ENCODE data around the gene PTPRA.
"Not testable (repeated sequence)": the region's sequence is repeated elsewhere in the genome, so short reads cannot be mapped to it uniquely, and the experiment has no call there.

The PTPRA gene

DNA sequence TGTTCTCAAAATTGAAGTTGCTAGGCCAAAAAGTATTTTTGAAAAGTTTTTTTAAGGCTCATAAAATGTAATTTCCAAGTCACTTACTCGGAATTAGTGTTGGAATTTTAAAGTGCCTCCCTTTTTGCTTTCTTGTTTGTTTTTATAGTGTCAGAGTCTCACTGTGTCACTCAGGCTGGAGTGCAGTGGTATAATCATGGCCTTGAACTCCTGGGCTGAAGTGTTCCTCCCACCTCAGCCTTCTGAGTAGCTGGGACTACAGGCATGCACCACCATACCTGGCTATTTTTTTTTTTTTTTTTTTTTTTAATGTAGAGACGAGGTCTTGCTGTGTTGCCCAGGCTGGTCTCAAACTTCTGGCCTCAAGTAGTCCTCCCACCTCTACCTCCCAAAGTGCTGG is 130.1 kb downstream of the PTPRA start:
- DNase-seq = no peak

DNA sequence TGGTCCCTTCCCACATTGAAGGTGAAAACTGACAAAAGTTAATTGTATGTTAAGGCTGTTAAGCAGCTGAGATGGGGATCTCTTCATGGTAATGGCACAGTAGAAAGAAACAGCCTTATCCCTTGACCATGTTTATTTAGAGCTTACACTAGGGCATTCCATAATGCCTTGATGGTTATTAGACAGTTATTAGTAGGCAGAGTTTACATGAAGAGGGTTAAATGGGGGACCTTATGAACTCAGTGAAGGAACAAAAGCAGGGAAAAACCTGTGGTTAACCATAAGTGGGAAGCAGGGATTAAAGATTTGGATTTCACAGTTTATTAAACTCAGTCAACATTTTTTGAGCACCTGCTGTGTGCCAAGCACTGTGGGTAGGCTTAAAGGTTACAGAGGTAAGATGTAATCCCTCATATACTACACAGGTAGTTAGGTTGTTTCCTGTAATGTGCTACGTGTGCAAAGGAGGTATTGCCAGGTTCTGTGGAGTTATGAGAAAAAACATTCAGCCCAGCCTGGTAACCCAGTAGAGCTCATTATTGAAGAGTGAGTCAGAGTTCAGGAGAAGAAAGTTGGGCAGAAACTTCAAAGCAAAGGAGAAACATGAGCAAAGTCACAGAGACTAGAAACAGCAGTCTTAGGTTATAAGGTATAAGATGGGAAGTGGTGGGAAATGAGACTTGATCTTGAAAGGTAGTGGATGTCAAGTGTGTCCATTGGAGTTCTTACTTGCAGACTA is 137.9 kb downstream of the PTPRA start:
- DNase-seq = no peak

DNA sequence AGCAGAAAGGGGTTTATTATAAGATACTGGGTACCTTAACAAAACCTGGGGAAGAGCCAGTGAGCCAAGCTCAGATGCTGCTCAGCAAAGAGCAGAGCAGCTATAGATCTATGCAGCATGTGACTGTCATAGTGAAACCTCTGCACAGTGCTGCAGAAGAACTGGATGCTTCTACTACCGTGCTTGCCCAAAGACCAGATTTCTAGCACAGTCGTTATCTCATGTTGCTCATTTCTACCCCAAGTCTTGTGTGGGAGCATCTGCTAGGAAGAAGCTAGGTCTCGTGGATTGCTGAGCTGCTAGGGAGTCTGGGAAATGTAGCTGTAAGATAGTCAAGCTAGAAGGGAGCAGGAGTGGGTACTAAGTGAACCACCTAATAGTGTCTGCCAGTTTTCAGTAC is 138.5 kb downstream of the PTPRA start:
- no peak for DNase-seq

DNA sequence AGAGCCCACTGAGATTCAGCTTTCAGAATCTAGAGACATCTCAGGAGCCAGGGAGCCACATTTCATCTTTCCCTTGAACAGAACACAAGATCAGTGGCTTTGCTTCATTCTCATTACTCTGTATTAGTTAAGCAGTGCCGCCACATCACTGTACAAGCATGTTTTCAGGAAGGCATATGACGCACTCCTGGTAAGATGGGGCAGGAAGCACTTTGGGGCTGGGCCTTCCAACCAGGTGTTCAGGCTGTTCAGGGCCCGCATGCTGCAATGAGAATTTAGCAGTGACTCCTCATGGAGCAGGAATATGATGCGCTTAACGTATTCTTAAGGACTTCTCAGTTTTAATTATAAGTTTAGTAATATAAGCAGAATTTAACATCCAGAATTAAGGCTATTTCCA is 140.5 kb downstream of the PTPRA start:
- DNase-seq = no peak

DNA sequence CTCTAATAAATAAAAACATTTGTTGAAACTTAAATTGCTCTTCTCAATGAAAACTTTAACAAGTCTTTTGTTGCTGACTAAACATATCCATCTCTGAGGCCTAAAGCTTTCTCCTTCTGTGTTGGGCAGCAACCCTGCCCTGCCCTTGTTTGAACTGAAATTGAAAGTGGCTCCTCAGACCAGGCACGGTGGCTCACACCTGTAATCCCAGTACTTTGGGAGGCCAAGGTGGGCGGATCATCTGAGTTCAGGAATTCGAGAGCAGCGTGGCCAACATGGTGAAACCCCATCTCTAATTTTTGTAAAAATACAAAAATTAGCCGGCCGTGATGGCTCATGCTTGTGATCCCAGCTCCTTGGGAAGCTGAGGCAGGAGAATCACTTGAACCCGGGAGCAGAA is 140.9 kb downstream of the PTPRA start:
- DNase-seq = no peak

DNA sequence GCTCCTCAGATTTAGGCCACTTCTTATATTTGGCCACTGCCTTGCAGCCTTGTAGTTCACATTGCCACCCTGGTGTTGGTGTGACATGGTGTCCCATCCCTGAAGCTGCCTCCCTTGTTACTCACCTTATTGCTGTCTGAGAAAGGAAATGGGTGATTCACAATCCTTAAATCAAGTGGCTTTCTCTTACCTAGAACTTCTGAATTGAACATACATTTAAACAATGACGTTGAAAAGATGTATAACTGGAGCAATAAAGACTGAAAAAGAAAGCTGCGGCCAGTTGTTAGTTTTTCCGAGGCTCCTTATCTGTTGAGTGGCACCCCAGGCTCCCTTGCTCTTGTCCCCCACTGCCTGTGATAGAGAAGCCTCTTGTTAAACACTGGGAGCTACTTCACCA is 141.4 kb downstream of the PTPRA start:
- DNase-seq = no peak

DNA sequence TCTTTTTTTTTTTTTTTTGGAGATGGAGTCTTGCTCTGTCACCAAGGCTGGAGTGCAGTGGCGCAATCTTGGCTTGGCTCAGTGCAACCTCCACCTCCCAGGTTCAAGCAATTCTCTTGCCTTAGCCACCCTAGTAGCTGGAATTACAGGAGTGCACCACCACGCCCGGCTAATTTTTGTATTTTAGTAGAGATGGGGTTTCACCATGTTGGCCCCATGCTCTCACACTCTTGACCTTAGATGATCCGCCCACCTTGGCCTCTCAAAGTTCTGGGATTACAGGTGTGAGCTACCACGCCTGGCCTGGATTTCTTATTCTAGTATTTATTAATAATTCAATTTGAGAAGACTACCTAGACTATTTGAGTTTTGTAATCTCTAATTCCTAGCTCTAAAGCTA is 142.0 kb downstream of the PTPRA start:
- DNase-seq = not testable (repeated sequence)

DNA sequence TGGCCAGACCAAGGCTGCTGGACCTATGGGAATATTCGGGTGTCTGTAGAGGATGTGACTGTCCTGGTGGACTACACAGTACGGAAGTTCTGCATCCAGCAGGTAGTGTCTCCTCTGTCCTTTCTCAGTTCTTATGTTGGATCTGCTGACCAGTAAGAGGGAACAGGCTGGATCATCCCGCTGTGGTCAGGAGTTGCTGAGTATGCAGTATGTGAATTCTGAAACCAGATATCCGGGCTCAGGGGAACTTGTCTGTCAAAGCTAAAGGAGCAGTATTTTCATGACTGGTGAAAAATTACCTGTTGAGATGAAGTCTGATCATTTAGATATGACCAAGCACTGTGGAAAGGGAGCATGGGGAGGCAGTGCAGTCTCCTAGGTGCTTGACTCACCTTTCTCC is 148.0 kb downstream of the PTPRA start:
- DNase-seq = no peak

DNA sequence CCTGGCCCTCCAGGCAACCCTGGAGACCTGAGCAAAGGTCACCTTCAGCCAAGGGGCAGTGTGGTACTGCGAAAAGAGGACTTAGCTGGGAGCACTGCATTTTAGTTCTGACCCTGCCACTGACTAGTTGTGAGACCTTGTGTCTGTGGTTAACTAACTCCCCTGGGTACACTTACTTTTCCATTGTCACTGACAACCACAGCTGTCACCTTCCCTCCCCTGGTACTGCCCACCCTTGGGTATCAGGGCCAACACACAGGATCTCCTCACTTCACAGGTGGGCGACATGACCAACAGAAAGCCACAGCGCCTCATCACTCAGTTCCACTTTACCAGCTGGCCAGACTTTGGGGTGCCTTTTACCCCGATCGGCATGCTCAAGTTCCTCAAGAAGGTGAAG is 148.5 kb downstream of the PTPRA start:
- no peak for DNase-seq

DNA sequence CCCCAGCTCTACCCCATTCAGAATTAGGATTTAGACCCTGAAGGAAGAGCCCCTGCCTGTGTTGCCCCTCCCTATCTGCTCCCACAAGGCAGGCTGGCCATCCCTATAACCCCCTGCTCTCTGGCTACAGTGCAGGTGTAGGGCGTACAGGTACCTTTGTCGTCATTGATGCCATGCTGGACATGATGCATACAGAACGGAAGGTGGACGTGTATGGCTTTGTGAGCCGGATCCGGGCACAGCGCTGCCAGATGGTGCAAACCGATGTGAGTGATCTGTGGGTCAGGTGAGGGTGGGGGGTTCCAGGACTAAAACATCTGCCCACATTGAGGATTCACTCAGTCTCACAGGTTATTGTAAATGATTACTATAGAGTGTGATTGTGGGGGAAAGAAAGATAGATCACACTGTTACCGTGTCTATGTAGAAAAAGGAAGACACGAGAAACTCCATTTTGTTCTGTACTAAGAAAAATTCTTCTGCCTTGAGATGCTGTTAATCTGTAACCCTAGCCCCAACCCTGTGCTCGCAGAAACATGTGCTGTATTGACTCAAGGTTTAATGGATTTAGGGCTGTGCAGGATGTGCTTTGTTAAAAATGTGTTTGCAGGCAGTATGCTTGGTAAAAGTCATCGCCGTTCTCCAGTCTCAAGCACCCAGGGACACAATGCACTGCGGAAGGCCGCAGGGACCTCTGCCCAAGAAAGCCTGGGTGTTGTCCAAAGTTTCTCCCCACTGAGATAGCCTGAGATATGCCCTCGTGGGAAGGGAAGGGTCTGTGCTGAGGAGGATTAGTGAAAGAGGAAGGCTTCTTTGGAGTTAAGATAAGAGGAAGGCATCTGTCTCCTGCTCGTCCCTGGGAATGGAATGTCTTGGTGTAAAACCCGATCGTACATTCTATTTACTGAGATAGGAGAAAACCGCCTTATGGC is 149.5 kb downstream of the PTPRA start:
- not testable (repeated sequence) for DNase-seq

DNA sequence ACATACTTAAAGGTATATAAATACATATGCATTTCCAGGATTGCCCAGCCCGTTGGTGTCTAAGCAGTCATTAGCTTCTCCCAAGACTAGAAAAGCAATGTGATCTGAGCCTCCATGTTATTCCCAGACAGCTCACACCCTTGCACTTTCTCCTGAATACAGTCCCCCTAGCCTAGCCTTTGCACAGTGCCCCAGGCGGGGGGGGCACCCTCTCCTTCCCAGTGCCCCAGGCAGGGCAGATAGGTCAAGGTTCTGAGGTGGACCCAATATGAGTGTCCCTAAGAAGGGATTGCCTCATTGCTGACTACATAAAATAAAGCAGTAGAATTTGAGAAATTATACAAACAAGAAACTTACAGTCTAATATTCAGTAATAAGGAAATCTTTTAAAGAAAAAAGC is 154.7 kb downstream of the PTPRA start:
- no peak for DNase-seq

DNA sequence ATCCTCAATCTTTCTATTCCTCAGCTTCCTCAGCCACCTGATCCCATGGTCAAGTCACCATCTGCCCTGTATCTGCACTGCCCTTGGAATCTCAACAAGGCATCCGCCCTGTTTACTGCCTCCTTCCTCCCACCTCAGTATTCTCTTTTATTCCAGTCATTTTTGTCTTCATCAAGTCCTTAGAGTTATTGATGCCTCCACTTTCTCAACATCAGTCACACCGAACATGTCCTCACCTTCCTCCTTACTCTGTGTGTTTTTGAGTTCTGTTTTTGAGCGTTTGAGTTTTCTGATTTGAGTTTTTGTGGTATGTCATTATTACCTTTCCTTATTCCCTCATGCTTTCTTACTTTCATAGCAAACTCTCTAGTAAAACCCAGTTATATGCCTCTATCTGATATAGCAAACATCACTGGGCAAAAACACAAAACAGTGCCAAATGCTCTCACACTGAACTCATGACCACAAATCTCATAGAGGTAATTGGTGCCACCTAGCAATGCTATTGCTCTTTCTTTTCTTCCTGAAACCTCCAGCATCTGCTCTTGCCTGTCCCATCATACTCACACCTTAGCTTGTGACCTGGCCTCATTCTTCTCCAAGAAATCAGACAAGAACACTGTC is 158.4 kb downstream of the PTPRA start:
- DNase-seq = no peak

DNA sequence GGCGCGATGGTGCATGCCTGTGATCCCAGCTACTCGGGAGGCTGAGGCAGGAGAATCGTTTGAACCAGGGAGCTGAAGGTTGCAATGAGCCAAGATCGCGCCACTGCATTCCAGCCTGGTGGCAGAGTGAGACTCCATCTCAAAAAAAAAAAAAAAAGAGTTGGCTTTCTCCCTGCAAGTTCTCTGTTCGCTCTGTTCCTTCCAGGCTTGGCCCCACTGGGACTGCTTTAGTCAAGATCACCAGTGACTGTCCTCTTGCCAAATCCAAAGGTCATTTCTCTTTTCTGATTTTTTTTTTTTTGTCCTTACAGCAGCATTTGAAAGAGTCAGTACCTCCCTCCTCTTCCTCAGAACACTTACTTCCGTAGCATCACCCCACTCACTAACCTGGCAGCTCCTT is 159.3 kb downstream of the PTPRA start:
- DNase-seq = no peak

DNA sequence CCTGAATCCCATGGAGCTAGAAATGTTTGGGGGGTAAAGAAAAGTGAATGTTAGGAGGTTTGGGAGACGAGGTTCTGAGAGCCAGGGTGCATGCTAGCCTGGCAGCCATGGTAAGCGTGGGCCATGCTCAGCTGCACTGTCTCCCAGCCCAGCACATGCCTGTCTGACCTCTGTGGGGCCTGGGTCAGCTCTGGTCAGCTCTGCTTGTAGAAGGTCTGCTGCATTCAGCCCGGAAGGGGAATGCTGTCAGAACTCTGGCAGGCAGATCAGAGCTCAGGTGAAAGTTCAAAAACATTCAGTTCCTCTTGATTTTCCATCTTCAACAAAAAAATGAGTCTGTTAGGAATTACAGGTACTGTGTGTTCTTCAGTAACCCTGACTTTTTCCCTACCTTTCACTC is 164.4 kb downstream of the PTPRA start:
- no peak for DNase-seq

DNA sequence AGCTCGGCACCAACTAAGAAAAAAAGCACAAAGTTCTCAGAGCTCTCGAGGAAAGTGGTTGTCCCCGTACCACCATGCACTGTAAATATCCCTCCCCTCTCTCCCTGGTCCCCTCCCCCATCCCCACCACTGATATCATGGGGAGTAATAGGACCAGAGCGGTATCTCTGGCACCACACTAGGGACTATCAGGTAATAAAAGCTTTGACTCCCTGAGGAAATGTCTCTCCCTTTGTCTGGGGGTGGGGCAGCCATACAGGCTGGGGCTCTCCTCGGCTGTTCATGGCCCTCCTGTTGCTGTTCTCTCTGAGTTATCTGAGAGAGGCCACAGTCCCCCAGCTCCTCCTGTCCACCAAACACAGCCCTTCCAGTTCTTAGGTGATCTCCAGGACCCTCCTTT is 165.2 kb downstream of the PTPRA start:
- no peak for DNase-seq

DNA sequence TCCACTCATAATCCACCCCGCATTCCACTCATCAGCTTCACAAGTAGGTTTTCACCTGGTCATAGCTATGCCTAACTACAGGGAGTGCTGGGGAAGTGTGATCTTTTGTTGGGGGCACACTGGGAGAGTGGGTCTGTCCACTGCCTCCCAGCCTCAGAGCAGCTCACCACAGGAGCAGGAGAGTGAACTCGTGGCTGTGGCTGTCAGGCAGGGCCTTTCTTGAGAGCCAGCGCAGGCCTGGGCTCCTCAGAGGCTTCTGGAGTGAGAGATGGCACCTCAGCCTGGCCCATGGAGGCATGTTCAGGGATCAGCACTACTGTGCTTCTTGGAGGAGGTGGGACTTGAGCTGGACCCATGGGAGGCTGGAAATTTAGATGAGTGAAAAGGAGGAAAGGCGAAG is 166.1 kb downstream of the PTPRA start:
- no peak for DNase-seq

DNA sequence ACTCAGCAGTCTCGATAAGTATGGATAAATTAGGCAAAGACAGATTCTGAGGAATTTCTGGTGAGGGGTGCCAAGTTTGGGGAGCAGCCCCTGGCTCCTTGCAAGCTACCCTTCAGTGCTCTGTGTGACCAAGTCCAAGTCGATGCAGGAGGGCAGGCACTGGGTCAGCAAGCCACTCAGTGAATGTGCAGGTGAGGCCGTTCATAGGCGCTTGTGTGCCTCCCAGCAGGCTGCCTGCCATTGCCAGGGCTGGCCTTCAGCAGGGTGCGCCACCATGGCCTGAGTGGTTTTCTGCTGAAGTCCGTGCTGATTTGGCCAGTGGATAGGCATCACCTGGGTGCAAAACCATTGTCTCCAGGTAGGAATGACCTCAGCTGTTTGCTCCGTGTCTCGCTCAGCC is 166.8 kb downstream of the PTPRA start:
- DNase-seq = no peak

DNA sequence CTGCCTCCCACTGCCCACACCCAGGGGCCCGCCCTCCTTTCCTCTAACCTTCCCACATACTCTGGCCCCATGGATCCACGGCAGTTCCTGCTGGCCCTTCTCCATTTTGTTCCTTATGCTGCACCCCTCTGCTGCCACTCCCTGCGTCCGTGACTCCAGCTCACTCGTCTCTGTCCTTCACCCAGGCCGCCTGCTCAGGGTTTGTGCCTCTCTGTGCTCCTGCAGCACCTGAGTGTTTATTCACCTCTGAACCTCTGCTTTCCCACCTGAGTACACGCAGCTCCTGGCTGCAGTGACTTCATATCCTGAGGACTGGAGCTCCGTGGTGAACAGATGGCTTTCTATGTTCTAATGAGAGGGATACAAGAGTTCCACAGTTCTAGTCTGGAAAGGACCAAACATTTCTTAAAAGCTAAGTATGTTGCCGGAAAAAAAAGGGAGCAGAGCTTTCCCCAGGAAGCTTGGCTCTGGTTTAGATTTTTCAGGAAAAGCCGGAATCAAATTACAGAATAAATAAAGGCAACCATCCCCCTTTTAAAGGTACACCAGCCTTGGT is 168.7 kb downstream of the PTPRA start:
- no peak for DNase-seq

DNA sequence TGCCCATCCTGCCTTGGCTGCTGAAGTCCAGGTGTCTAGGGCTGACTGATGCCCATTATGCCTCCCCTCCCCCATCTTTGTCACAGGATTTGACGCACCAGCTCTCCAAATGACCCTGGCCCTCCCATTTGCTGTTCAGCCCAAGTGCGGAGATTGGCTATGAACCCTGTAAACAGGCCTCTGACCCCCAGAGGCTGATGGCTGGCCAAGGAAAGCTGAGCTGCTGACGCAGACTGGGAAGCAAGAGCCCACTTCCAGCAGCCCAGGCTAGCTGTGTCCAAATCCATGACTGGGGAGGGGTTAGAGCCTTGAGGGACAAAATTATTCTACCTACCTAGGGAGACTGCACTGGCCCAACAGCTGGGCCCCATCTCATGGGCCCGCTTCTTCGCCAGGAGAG is 169.3 kb downstream of the PTPRA start:
- DNase-seq = no peak

DNA sequence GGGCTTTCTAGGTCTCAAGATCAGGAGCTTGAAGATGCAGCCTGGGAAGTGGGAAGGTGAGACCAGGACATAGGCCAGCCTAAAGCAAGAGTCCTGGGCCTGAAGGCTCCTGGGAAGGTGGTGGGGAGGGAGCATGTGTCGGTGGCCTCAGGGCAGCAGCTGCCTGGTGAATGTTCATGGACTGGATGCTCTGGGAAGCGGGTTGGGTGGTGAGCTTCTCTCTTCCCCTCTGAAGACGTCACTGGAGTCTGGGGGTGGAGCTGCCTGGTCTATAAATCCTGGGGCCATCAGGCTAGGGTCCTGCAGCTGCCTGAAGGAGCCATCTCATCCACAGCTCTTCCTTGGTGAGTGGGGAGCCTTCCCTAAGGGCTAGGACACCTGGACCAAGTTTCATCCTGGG is 170.0 kb downstream of the PTPRA start, which contains the start of gene GNRH2:
Gene GNRH2, plus strand, starts transcription at position 301 of the 400 bp plus-strand sequence. CDS start 793 bp downstream, outside the sequence.
- no peak for DNase-seq

DNA sequence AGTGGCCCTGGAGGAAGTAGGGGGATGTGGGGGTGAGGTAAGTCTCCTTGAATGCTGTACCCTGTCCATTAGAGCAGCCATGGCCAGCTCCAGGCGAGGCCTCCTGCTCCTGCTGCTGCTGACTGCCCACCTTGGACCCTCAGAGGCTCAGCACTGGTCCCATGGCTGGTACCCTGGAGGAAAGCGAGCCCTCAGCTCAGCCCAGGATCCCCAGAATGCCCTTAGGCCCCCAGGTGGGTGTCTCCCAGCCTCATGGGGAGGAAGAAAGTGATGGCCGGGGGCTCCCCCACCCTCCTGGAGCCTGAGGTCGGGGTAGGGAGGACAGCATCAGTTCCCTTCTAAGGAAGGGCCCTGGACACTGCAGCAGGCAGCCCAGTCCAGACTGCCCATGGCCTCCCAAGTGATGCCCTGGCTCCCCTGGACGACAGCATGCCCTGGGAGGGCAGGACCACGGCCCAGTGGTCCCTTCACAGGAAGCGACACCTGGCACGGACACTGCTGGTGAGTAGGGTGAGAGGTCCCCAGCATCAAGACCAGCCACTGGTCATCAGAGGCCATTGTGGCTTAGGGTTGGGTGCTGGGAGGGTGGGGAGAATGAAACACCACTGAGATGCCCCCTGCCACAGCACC is 171.2 kb downstream of the PTPRA start:
- no peak for DNase-seq

DNA sequence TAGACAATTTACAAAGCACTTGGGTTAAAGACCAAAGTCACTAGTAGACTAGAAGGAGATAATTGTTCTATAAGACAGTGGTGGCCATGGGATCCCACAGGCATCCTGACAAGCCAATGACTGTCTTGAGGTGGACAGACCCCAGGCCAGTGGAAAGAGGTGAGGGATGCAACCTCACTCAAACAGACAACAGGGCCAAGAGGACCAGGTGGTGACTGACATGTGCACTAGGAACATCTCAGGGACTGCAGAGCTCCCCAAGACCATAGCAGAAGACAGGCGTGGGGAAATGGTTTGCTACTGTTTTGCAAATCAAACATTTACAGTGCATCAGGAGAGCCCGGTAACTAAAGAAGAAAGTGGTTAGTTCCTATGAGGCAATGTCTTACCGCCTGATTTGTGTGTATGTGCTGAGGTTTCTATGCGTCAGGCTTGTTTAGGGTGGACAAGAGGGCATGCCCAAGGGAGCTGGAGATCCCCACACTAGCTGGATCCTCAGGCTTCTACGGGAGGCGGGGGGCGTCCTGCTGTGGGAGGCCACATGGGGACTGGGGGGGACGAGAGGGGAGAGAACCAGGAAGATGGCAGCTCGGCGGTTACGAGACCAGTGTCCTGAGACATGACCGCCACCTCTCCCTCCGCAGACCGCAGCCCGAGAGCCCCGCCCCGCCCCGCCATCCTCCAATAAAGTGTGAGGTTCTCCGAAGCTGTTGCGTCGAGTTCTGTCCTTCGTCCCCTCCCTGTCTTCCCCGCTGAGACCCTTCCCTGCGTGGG is 171.9 kb downstream of the PTPRA start:
- no peak for DNase-seq

Measured in NCI-H2107 (cell line).